HuH-7.5 (cell line): ENCODE measurements around the gene DIPK1A.

Source experiments
- DNase-seq: peaks from one replicate; pipeline ENCODE4 v3.0.0; 2011; ENCODE audit warnings: low spot score

DIPK1A gene

GRCh38 chr1:92792340-92792782 lies 168.9 kb downstream of the DIPK1A start:
- DNase-seq = no peak
